ENCODE measurements around the gene RGMA. TPM values are rescaled to one million over a fixed set of nuclear protein-coding genes. Genes with fewer than 3 reads are reported as not detected.

The RGMA gene
- total RNA-seq, 1 experiment from 2014 or later: 41.4 TPM

DNA sequence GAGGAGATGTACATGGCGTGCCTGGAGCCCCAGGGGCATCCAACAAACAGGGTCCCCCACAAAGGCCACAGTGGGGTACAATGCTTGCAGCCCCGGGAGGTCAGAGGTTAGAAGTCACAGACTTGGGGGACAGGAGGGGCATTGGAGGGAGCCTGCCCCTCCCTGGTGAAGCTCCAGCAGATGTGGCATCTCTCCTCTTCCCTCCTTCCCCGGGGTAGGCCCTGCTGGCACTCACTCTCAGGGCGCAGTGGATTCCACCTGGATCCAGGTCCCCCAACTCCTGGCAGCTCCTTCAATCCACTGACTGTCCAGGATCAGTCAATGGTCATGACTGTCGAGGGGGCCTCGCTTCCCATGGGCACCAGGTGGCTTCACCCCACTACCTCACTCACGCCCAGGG is 32.2 kb downstream of the RGMA start:
- Histone ChIP-seq H2BK20ac (ENCODE audit: low read depth, low read length, poor library complexity, severe bottlenecking) (no peak overlapping the region), H2BK120ac (ENCODE audit: low read depth, low read length, poor library complexity, severe bottlenecking) (no peak overlapping the region), H2AK5ac (ENCODE audit: insufficient read length, low read length) (no peak overlapping the region), H3K4me1 (ENCODE audit: insufficient read depth, low read length) (peaks cover 13% of the 10 kb centered on the region; the same call in 1 of the 2 replicates), H2BK5ac (ENCODE audit: insufficient read length, low read length) (no peak overlapping the region), H4K20me1 (ENCODE audit: control insufficient read depth, insufficient read depth, insufficient read length) (peaks cover 4% of the 10 kb centered on the region), H4K91ac (ENCODE audit: insufficient read length, low read depth, low read length) (no peak overlapping the region), H3K9me3 (ENCODE audit: control insufficient read depth, low read depth, low read length) (no peaks in the 10 kb centered on the region), H2BK15ac (ENCODE audit: low read depth, low read length) (no peak overlapping the region), H3K23me2 (ENCODE audit: insufficient read length, low read depth, low read length, poor library complexity, severe bottlenecking) (no peaks in the 10 kb centered on the region), H3K56ac (ENCODE audit: insufficient read length, low read depth, low read length) (no peak overlapping the region), H2AFZ (ENCODE audit: low read length) (no peak overlapping the region), H3K9ac (ENCODE audit: extremely low read depth, insufficient read length, low read length) (no peak overlapping the region), H3K14ac (ENCODE audit: insufficient read depth, low read length) (no peak overlapping the region), H3K23ac (ENCODE audit: insufficient read length, low read depth, low read length) (no peak overlapping the region), H3K79me1 (ENCODE audit: insufficient read depth, low read depth, low read length, poor library complexity, severe bottlenecking) (peaks cover 21% of the 10 kb centered on the region), H2BK12ac (ENCODE audit: insufficient read length, low read depth, low read length) (no peak overlapping the region), H3K4me2 (ENCODE audit: insufficient read depth, insufficient read length, low read length) (no peak overlapping the region), H3K18ac (ENCODE audit: insufficient read length, low read depth, low read length) (no peak overlapping the region), H4K8ac (replicated peaks; ENCODE audit: insufficient read length, low read depth, low read length) (no peak overlapping the region), H3T11ph (ENCODE audit: low read length) (no peak overlapping the region), H3K27ac (ENCODE audit: insufficient read length, low read depth, low read length) (no peak overlapping the region), H3K27me3 (ENCODE audit: insufficient read depth, low read length) (no peaks in the 10 kb centered on the region), H4K5ac (ENCODE audit: insufficient read length, low read depth, low read length) (no peak overlapping the region), H3K4ac (ENCODE audit: low read depth, low read length) (no peak overlapping the region), H3K79me2 (ENCODE audit: insufficient read depth, low read length) (peaks cover 26% of the 10 kb centered on the region; the same call in 1 of the 2 replicates)
- no peak for DNase-seq
- peak overlapping the region in 1 of 3 experiments; percentile 82; a peak in 1 of 7 replicates for H3K27ac Mint-ChIP-seq
- TF ChIP-seq, protein P1, sequence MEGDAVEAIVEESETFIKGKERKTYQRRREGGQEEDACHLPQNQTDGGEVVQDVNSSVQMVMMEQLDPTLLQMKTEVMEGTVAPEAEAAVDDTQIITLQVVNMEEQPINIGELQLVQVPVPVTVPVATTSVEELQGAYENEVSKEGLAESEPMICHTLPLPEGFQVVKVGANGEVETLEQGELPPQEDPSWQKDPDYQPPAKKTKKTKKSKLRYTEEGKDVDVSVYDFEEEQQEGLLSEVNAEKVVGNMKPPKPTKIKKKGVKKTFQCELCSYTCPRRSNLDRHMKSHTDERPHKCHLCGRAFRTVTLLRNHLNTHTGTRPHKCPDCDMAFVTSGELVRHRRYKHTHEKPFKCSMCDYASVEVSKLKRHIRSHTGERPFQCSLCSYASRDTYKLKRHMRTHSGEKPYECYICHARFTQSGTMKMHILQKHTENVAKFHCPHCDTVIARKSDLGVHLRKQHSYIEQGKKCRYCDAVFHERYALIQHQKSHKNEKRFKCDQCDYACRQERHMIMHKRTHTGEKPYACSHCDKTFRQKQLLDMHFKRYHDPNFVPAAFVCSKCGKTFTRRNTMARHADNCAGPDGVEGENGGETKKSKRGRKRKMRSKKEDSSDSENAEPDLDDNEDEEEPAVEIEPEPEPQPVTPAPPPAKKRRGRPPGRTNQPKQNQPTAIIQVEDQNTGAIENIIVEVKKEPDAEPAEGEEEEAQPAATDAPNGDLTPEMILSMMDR (conservative IDR thresholded peaks at IDR 0.05): no peak
- H3K27me3 Mint-ChIP-seq (ENCODE audit: low read depth): no peaks in the 10 kb centered on the region
- H3K4me3 Mint-ChIP-seq: no peak overlapping the region
- no CpG with 5 or more reads among the region's 7 CpGs for WGBS (ENCODE audit: extremely low coverage, insufficient read length, low lambda C conversion rate)
- peaks cover 39 to 84% (median 59%) of the 10 kb centered on the region in 3 experiments for H3K36me3 Mint-ChIP-seq (ENCODE audit: insufficient read depth in 1 of 3, low read depth in 3 of 3)
- H3K9me3 Mint-ChIP-seq: no peaks in the 10 kb centered on the region
- peaks cover 54 to 57% of the 10 kb centered on the region in 2 experiments for H3K4me1 Mint-ChIP-seq

Measured in H9 (cell line).